ENCODE results near the gene NXPH4. TPM values are rescaled to one million over a fixed set of nuclear protein-coding genes. Genes with fewer than 3 reads are reported as not detected.

NXPH4 gene
- total RNA-seq, 1 experiment from 2014 or later: 20.3 TPM

DNA sequence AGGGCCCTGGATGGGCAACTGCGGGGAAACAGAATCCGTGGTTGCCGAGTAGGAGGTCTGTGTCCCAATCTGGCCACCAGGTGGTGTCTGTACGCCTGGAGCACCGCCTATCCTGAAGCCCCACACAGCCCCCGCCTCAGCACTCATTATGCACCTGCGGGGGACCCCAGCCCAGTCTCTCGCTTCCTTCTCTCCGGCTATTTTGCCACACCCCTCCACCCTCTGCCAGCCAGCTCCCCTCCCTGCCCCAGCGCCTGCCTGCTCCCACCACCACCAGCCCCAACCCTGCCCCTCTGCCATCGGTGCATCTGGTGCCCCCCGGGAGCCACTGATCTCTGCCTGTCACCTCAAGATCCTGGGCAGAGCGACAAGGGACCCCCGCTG lies 2.2 kb upstream of the NXPH4 start:
- Histone ChIP-seq H3K4me1 (replicated peaks; ENCODE audit: insufficient read depth) (peaks cover 28% of the 10 kb centered on the region), H3F3A (ENCODE audit: insufficient read depth, low read depth) (peaks cover 20% of the 10 kb centered on the region), H3K36me3 (ENCODE audit: low read depth) (no peaks in the 10 kb centered on the region), H3K9me3 (ENCODE audit: insufficient read depth, low read depth) (no peaks in the 10 kb centered on the region), H3K4me2 (peak overlapping the region; percentile 78), H4K20me1 (ENCODE audit: insufficient read depth) (peaks cover 6% of the 10 kb centered on the region; the same call in 1 of the 2 replicates), H3K27ac (peak overlapping the region; percentile 60), H3K9me2 (ENCODE audit: insufficient read depth) (no peaks in the 10 kb centered on the region), H3K27me3 (ENCODE audit: insufficient read depth, low read depth) (no peaks in the 10 kb centered on the region), H2AFZ (no peak overlapping the region), H3K79me2 (ENCODE audit: low read depth) (no peaks in the 10 kb centered on the region), H3K4me3 (peak overlapping the region; percentile 36; the same call in 1 of the 2 replicates)
- no peak for TF ChIP-seq EZH2 (IDR thresholded peaks at IDR 0.05; ENCODE audit: low read depth)
- TF ChIP-seq, protein P1, sequence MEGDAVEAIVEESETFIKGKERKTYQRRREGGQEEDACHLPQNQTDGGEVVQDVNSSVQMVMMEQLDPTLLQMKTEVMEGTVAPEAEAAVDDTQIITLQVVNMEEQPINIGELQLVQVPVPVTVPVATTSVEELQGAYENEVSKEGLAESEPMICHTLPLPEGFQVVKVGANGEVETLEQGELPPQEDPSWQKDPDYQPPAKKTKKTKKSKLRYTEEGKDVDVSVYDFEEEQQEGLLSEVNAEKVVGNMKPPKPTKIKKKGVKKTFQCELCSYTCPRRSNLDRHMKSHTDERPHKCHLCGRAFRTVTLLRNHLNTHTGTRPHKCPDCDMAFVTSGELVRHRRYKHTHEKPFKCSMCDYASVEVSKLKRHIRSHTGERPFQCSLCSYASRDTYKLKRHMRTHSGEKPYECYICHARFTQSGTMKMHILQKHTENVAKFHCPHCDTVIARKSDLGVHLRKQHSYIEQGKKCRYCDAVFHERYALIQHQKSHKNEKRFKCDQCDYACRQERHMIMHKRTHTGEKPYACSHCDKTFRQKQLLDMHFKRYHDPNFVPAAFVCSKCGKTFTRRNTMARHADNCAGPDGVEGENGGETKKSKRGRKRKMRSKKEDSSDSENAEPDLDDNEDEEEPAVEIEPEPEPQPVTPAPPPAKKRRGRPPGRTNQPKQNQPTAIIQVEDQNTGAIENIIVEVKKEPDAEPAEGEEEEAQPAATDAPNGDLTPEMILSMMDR (conservative IDR thresholded peaks at IDR 0.05): peak; percentile 72
- DNase-seq: peak in 1 of 2 experiments; percentile 55
- intact Hi-C loops (cut with micrococcal nuclease; ENCODE audit: unreplicated experiment): no loop called here
- BruUV-seq (replicated peaks): no TSS peak
- CTCF ChIA-PET: interaction anchor here (0.6 to 2.0 kb wide), 11 partner anchors 13 to 727 kb away, joined by 3 to 30 read pairs (median 6); partner anchors contain the start of gene SHMT2
- POLR2A ChIA-PET (ENCODE audit: unreplicated experiment): interaction anchor here (0.6 to 1.1 kb wide), 4 partner anchors 61 to 326 kb away, joined by 3 to 20 read pairs (median 11); partner anchors contain the start of gene LRP1

DNA sequence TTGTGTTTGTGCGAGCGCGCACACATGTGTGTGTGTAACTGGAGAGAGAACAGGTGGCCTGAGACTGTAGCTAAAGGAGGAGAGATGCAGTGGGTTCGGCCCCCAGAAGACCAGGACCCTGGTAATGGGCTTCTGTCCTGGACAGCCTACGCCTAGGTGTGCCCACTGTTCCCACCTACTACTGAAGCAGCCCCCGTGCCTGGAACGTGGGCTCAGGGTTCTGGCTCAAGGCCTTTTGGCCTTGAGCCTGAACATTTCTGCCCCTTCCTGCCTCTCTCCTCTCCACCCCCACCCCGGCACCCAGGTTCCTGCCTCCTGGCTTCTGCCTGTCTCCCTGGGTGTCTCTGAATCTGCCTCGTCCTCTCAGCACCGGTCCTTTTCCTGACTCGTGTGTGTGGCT lies 1.5 kb upstream of the NXPH4 start:
- Histone ChIP-seq H3K9me2 (ENCODE audit: insufficient read depth) (no peaks in the 10 kb centered on the region), H3K27me3 (ENCODE audit: insufficient read depth, low read depth) (no peaks in the 10 kb centered on the region), H3F3A (ENCODE audit: insufficient read depth, low read depth) (peaks cover 20% of the 10 kb centered on the region), H3K4me2 (peak overlapping the region; percentile 78; the same call in 1 of the 2 replicates), H3K36me3 (ENCODE audit: low read depth) (no peaks in the 10 kb centered on the region), H3K4me1 (replicated peaks; ENCODE audit: insufficient read depth) (peaks cover 28% of the 10 kb centered on the region), H3K27ac (no peak overlapping the region), H2AFZ (no peak overlapping the region), H3K9me3 (ENCODE audit: insufficient read depth, low read depth) (no peaks in the 10 kb centered on the region), H4K20me1 (ENCODE audit: insufficient read depth) (peaks cover 6% of the 10 kb centered on the region; the same call in 1 of the 2 replicates), H3K79me2 (ENCODE audit: low read depth) (no peaks in the 10 kb centered on the region), H3K4me3 (no peak overlapping the region)
- CTCF ChIA-PET: interaction anchor here (2.0 kb wide), 1 partner anchor 24 kb away, joined by 17 read pairs; no protein-coding TSS in a partner anchor
- POLR2A ChIA-PET (ENCODE audit: unreplicated experiment): no interaction called here
- TF ChIP-seq EZH2 (IDR thresholded peaks at IDR 0.05; ENCODE audit: low read depth): no peak
- TF ChIP-seq, protein P1 (conservative IDR thresholded peaks at IDR 0.05): no peak
- intact Hi-C loops (cut with micrococcal nuclease; ENCODE audit: unreplicated experiment): no loop called here
- no peak for DNase-seq
- no TSS peak for BruUV-seq (replicated peaks)

- ChIA-PET CTCF (no interaction called here), POLR2A (ENCODE audit: unreplicated experiment) (no interaction called here)
- Histone ChIP-seq H3F3A (ENCODE audit: insufficient read depth, low read depth) (peaks cover 20% of the 10 kb centered on the region), H3K79me2 (ENCODE audit: low read depth) (no peaks in the 10 kb centered on the region), H2AFZ (no peak overlapping the region), H3K27ac (no peak overlapping the region), H3K9me2 (ENCODE audit: insufficient read depth) (no peaks in the 10 kb centered on the region), H3K9me3 (ENCODE audit: insufficient read depth, low read depth) (no peaks in the 10 kb centered on the region), H3K4me3 (no peak overlapping the region), H3K4me1 (replicated peaks; ENCODE audit: insufficient read depth) (peaks cover 28% of the 10 kb centered on the region), H3K4me2 (0 out of 2 replicates have a peak overlapping the region, but pooled peaks have one; percentile 98), H3K36me3 (ENCODE audit: low read depth) (no peaks in the 10 kb centered on the region), H3K27me3 (ENCODE audit: insufficient read depth, low read depth) (no peaks in the 10 kb centered on the region), H4K20me1 (ENCODE audit: insufficient read depth) (peaks cover 6% of the 10 kb centered on the region; the same call in 1 of the 2 replicates)
- no peak for TF ChIP-seq EZH2 (IDR thresholded peaks at IDR 0.05; ENCODE audit: low read depth)
- TF ChIP-seq, protein P1 (conservative IDR thresholded peaks at IDR 0.05): no peak
- DNase-seq: no peak
- BruUV-seq (replicated peaks): no TSS peak
- intact Hi-C loops (cut with micrococcal nuclease; ENCODE audit: unreplicated experiment): no loop called here
These were observed 953 bp upstream of the NXPH4 start for GRCh38 chr12:57215668-57216013.

Measured in PC-9 (cell line).